Prostate gland (tissue), 2 donors: ENCODE data around the gene BBS9.

Experiments
- POLR2AphosphoS5 ChIP-seq: sonication (generic); formaldehyde crosslinking; IDR thresholded peaks from one replicate; pipeline ENCODE4 v1.6.1; 2017; ENCODE audit warnings: antibody characterized with exemption
- TF ChIP-seq, protein P1 (sequence below), 4 experiments: fragments of 200-600 bp in 2 of 4; fragments of 450-650 bp in 2 of 4; sonication (generic) in 2 of 4; IDR thresholded peaks; 1 replicate in 3 of 4; 2 replicates in 1 of 4; pipeline ENCODE4 v1.5.1; 2016 to 2019; ENCODE audit warnings: antibody characterized with exemption in 4 of 4, mild to moderate bottlenecking in 2 of 4, moderate library complexity in 2 of 4

DNA sequence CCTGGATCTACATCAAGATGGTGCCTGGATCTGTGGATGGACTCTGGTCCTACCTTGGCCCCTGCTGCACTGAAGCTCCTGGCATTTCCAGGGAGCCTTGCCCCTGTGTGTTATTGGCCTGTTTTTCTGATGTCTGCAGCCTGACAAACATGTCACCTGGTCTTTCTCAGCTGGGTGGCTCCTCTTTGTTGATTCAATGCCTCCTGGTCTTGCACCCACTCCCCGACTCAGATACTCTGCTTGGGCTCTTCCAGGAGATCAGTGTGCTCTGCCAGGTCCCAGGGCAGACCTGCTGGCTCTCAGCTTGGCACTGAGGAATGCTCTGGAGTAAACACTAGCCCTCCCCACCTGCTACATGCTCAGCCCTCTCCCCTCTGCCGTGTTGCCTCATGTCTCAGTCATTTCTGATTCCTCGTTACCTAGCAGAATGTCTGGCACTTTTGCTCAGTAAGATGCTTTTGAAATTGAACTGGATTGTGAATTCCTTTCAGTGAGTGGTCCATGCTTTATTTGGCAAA lies 522.7 kb downstream of the BBS9 start:
- TF ChIP-seq, protein P1, sequence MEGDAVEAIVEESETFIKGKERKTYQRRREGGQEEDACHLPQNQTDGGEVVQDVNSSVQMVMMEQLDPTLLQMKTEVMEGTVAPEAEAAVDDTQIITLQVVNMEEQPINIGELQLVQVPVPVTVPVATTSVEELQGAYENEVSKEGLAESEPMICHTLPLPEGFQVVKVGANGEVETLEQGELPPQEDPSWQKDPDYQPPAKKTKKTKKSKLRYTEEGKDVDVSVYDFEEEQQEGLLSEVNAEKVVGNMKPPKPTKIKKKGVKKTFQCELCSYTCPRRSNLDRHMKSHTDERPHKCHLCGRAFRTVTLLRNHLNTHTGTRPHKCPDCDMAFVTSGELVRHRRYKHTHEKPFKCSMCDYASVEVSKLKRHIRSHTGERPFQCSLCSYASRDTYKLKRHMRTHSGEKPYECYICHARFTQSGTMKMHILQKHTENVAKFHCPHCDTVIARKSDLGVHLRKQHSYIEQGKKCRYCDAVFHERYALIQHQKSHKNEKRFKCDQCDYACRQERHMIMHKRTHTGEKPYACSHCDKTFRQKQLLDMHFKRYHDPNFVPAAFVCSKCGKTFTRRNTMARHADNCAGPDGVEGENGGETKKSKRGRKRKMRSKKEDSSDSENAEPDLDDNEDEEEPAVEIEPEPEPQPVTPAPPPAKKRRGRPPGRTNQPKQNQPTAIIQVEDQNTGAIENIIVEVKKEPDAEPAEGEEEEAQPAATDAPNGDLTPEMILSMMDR (IDR thresholded peaks at IDR 0.05): no peak
- no peak for TF ChIP-seq POLR2AphosphoS5
